ENCODE results near the gene HBD.

HBD gene

GRCh38 chr11:5269715-5270147 is 35.4 kb upstream of the HBD start, which contains the start of gene HBE1:
HBE1 (minus strand) TSS chr11:5269945; CDS start chr11:5269890, 55 bp downstream.
- H3K79me1 ChIP-seq (ENCODE audit: low read depth, low read length) = no peaks in the 10 kb centered on the region
- H2BK12ac ChIP-seq (ENCODE audit: low read length) = no peak within 1 kb of the TSS
- no peak within 1 kb of the TSS for H3K23ac ChIP-seq (ENCODE audit: low read depth, low read length, poor library complexity)
- no peak within 1 kb of the TSS for H3K4me2 ChIP-seq (ENCODE audit: insufficient read depth, low read length, poor library complexity, severe bottlenecking)
- no peak within 1 kb of the TSS for H3K27ac ChIP-seq (replicated peaks; ENCODE audit: low read length)
- H4K91ac ChIP-seq (ENCODE audit: low read depth, low read length, poor library complexity) = no peak within 1 kb of the TSS
- no peak within 1 kb of the TSS for H2BK5ac ChIP-seq (ENCODE audit: low read length)
- no peaks in the 10 kb centered on the region for H3K9me3 ChIP-seq (replicated peaks in 1 of 2; ENCODE audit: control insufficient read depth in 2 of 2, insufficient read depth in 1 of 2, low read depth in 1 of 2, low read length in 2 of 2)
- DNase-seq (ENCODE audit: low spot score) = no peak
- no peak within 1 kb of the TSS for H2BK15ac ChIP-seq (ENCODE audit: low read length)
- H3K4me3 ChIP-seq (ENCODE audit: low read length in 2 of 2) = no peak within 1 kb of the TSS
- WGBS, 2 donors (ENCODE audit: extremely low coverage in 2 of 2, insufficient read length in 2 of 2, insufficient replicate concordance in 1 of 2) = no CpG with 5 or more reads among the region's 4 CpGs
- no peak within 1 kb of the TSS for H2BK120ac ChIP-seq (ENCODE audit: low read depth, low read length)
- no peak within 1 kb of the TSS for H3K14ac ChIP-seq (ENCODE audit: low read length)
- no peak within 1 kb of the TSS for H2AFZ ChIP-seq (ENCODE audit: low read length)
- no peak within 1 kb of the TSS for H4K8ac ChIP-seq (ENCODE audit: low read depth, low read length)
- no peaks in the 10 kb centered on the region for H3K27me3 ChIP-seq (ENCODE audit: control insufficient read depth in 3 of 3, insufficient read depth in 3 of 3, low read depth in 1 of 3, low read length in 3 of 3)
- no peak within 1 kb of the TSS for H2AK5ac ChIP-seq (ENCODE audit: low read depth, low read length)
- H3K4ac ChIP-seq (ENCODE audit: low read length) = no peak within 1 kb of the TSS
- no peak within 1 kb of the TSS for H3K18ac ChIP-seq (ENCODE audit: low read length)
- no peak within 1 kb of the TSS for H3K9ac ChIP-seq (ENCODE audit: low read depth, low read length, poor library complexity)
- no peaks in the 10 kb centered on the region for H3K36me3 ChIP-seq (replicated peaks in 1 of 2; ENCODE audit: control insufficient read depth in 2 of 2, insufficient read depth in 2 of 2, low read length in 2 of 2)
- H3K4me1 ChIP-seq (ENCODE audit: control insufficient read depth in 2 of 2, insufficient read depth in 1 of 2, low read depth in 1 of 2, low read length in 2 of 2) = peaks cover 0 to 2% of the 10 kb centered on the region in 2 donors

GRCh38 chr11:5267033-5267563 is 32.8 kb upstream of the HBD start:
- Histone ChIP-seq H2BK15ac (ENCODE audit: low read length) (no peak overlapping the region), H3K9me3 (replicated peaks in 1 of 2; ENCODE audit: control insufficient read depth in 2 of 2, insufficient read depth in 1 of 2, low read depth in 1 of 2, low read length in 2 of 2) (no peaks in the 10 kb centered on the region), H2AFZ (ENCODE audit: low read length) (no peak overlapping the region), H3K4me3 (ENCODE audit: low read length in 2 of 2) (no peak overlapping the region), H2AK5ac (ENCODE audit: low read depth, low read length) (no peak overlapping the region), H2BK120ac (ENCODE audit: low read depth, low read length) (no peak overlapping the region), H3K27me3 (ENCODE audit: control insufficient read depth in 3 of 3, insufficient read depth in 3 of 3, low read depth in 1 of 3, low read length in 3 of 3) (no peaks in the 10 kb centered on the region), H2BK12ac (ENCODE audit: low read length) (no peak overlapping the region), H3K14ac (ENCODE audit: low read length) (no peak overlapping the region), H4K8ac (ENCODE audit: low read depth, low read length) (no peak overlapping the region), H3K4ac (ENCODE audit: low read length) (no peak overlapping the region), H3K27ac (replicated peaks; ENCODE audit: low read length) (no peak overlapping the region), H3K4me2 (ENCODE audit: insufficient read depth, low read length, poor library complexity, severe bottlenecking) (no peak overlapping the region), H2BK5ac (ENCODE audit: low read length) (no peak overlapping the region), H3K79me1 (ENCODE audit: low read depth, low read length) (no peaks in the 10 kb centered on the region), H4K91ac (ENCODE audit: low read depth, low read length, poor library complexity) (no peak overlapping the region), H3K36me3 (replicated peaks in 1 of 2; ENCODE audit: control insufficient read depth in 2 of 2, insufficient read depth in 2 of 2, low read length in 2 of 2) (no peaks in the 10 kb centered on the region), H3K4me1 (ENCODE audit: control insufficient read depth in 2 of 2, insufficient read depth in 1 of 2, low read depth in 1 of 2, low read length in 2 of 2) (no peaks in the 10 kb centered on the region), H3K18ac (ENCODE audit: low read length) (no peak overlapping the region), H3K23ac (ENCODE audit: low read depth, low read length, poor library complexity) (no peak overlapping the region), H3K9ac (ENCODE audit: low read depth, low read length, poor library complexity) (no peak overlapping the region)
- no CpG with 5 or more reads among the region's 2 CpGs for WGBS, 2 donors (ENCODE audit: extremely low coverage in 2 of 2, insufficient read length in 2 of 2, insufficient replicate concordance in 1 of 2)
- no peak for DNase-seq (ENCODE audit: low spot score)

GRCh38 chr11:5266609-5267008 is 32.3 kb upstream of the HBD start:
- Histone ChIP-seq H3K27me3 (ENCODE audit: control insufficient read depth in 3 of 3, insufficient read depth in 3 of 3, low read depth in 1 of 3, low read length in 3 of 3) (no peaks in the 10 kb centered on the region), H2BK120ac (ENCODE audit: low read depth, low read length) (no peak overlapping the region), H3K36me3 (replicated peaks in 1 of 2; ENCODE audit: control insufficient read depth in 2 of 2, insufficient read depth in 2 of 2, low read length in 2 of 2) (no peaks in the 10 kb centered on the region), H2BK12ac (ENCODE audit: low read length) (no peak overlapping the region), H3K18ac (ENCODE audit: low read length) (no peak overlapping the region), H3K4me3 (ENCODE audit: low read length in 2 of 2) (no peak overlapping the region), H4K8ac (ENCODE audit: low read depth, low read length) (no peak overlapping the region), H3K23ac (ENCODE audit: low read depth, low read length, poor library complexity) (no peak overlapping the region), H3K4ac (ENCODE audit: low read length) (no peak overlapping the region), H3K14ac (ENCODE audit: low read length) (no peak overlapping the region), H4K91ac (ENCODE audit: low read depth, low read length, poor library complexity) (no peak overlapping the region), H3K27ac (replicated peaks; ENCODE audit: low read length) (no peak overlapping the region), H2BK5ac (ENCODE audit: low read length) (no peak overlapping the region), H3K4me1 (ENCODE audit: control insufficient read depth in 2 of 2, insufficient read depth in 1 of 2, low read depth in 1 of 2, low read length in 2 of 2) (no peaks in the 10 kb centered on the region), H3K9me3 (replicated peaks in 1 of 2; ENCODE audit: control insufficient read depth in 2 of 2, insufficient read depth in 1 of 2, low read depth in 1 of 2, low read length in 2 of 2) (no peaks in the 10 kb centered on the region), H2AK5ac (ENCODE audit: low read depth, low read length) (no peak overlapping the region), H3K4me2 (ENCODE audit: insufficient read depth, low read length, poor library complexity, severe bottlenecking) (no peak overlapping the region), H2BK15ac (ENCODE audit: low read length) (no peak overlapping the region), H3K79me1 (ENCODE audit: low read depth, low read length) (no peaks in the 10 kb centered on the region), H3K9ac (ENCODE audit: low read depth, low read length, poor library complexity) (no peak overlapping the region), H2AFZ (ENCODE audit: low read length) (no peak overlapping the region)
- no peak for DNase-seq (ENCODE audit: low spot score)

GRCh38 chr11:5265832-5266231 is 31.5 kb upstream of the HBD start:
- Histone ChIP-seq H3K9ac (ENCODE audit: low read depth, low read length, poor library complexity) (no peak overlapping the region), H4K91ac (ENCODE audit: low read depth, low read length, poor library complexity) (no peak overlapping the region), H3K14ac (ENCODE audit: low read length) (no peak overlapping the region), H2BK120ac (ENCODE audit: low read depth, low read length) (no peak overlapping the region), H3K23ac (ENCODE audit: low read depth, low read length, poor library complexity) (no peak overlapping the region), H2BK12ac (ENCODE audit: low read length) (no peak overlapping the region), H3K27ac (replicated peaks; ENCODE audit: low read length) (no peak overlapping the region), H3K36me3 (replicated peaks in 1 of 2; ENCODE audit: control insufficient read depth in 2 of 2, insufficient read depth in 2 of 2, low read length in 2 of 2) (no peaks in the 10 kb centered on the region), H3K4me2 (ENCODE audit: insufficient read depth, low read length, poor library complexity, severe bottlenecking) (no peak overlapping the region), H2BK5ac (ENCODE audit: low read length) (no peak overlapping the region), H2AK5ac (ENCODE audit: low read depth, low read length) (no peak overlapping the region), H3K4ac (ENCODE audit: low read length) (no peak overlapping the region), H3K9me3 (replicated peaks in 1 of 2; ENCODE audit: control insufficient read depth in 2 of 2, insufficient read depth in 1 of 2, low read depth in 1 of 2, low read length in 2 of 2) (no peaks in the 10 kb centered on the region), H2AFZ (ENCODE audit: low read length) (no peak overlapping the region), H3K4me3 (ENCODE audit: low read length in 2 of 2) (no peak overlapping the region), H2BK15ac (ENCODE audit: low read length) (no peak overlapping the region), H3K27me3 (ENCODE audit: control insufficient read depth in 3 of 3, insufficient read depth in 3 of 3, low read depth in 1 of 3, low read length in 3 of 3) (no peaks in the 10 kb centered on the region), H3K18ac (ENCODE audit: low read length) (no peak overlapping the region), H3K4me1 (ENCODE audit: control insufficient read depth in 2 of 2, insufficient read depth in 1 of 2, low read depth in 1 of 2, low read length in 2 of 2) (no peaks in the 10 kb centered on the region), H3K79me1 (ENCODE audit: low read depth, low read length) (no peaks in the 10 kb centered on the region), H4K8ac (ENCODE audit: low read depth, low read length) (no peak overlapping the region)
- no CpG with 5 or more reads among the region's 2 CpGs for WGBS, 2 donors (ENCODE audit: extremely low coverage in 2 of 2, insufficient read length in 2 of 2, insufficient replicate concordance in 1 of 2)
- DNase-seq (ENCODE audit: low spot score) = no peak
